HEK293T (cell line): ENCODE measurements around the gene TBL1X.

Experiments used
- SP1 ChIP-seq: fragments of 450-650 bp; IDR thresholded peaks from 2 replicates; pipeline ENCODE4 v1.6.1; 2017
- TARDBP ChIP-seq: fragments of 450-650 bp; IDR thresholded peaks from 2 replicates; pipeline ENCODE4 v1.6.1; 2016

GRCh38 chrX:9542106-9542760, 77.4 kb downstream of the TBL1X start:
- TF ChIP-seq TARDBP (no peak), SP1 (no peak)
